Measurements from ENCODE around the gene GABRG3. TPM values are rescaled to one million over a fixed set of nuclear protein-coding genes. Genes with fewer than 3 reads are reported as not detected.

GABRG3 gene
- total RNA-seq, 2 experiments from 2014 or later: not detected

- peaks cover 9% of the 10 kb centered on the region for H3K9me3 Mint-ChIP-seq
- no peaks in the 10 kb centered on the region for H3K36me3 Mint-ChIP-seq
- no peak for DNase-seq
- no peaks in the 10 kb centered on the region for H3K4me1 Mint-ChIP-seq
- no peaks in the 10 kb centered on the region for H3K27me3 Mint-ChIP-seq
- no peak overlapping the region for H3K27ac Mint-ChIP-seq
- no peak overlapping the region for H3K4me3 Mint-ChIP-seq
These were observed 155.5 kb downstream of the GABRG3 start for GRCh38 chr15:27126449-27126848.

DNA sequence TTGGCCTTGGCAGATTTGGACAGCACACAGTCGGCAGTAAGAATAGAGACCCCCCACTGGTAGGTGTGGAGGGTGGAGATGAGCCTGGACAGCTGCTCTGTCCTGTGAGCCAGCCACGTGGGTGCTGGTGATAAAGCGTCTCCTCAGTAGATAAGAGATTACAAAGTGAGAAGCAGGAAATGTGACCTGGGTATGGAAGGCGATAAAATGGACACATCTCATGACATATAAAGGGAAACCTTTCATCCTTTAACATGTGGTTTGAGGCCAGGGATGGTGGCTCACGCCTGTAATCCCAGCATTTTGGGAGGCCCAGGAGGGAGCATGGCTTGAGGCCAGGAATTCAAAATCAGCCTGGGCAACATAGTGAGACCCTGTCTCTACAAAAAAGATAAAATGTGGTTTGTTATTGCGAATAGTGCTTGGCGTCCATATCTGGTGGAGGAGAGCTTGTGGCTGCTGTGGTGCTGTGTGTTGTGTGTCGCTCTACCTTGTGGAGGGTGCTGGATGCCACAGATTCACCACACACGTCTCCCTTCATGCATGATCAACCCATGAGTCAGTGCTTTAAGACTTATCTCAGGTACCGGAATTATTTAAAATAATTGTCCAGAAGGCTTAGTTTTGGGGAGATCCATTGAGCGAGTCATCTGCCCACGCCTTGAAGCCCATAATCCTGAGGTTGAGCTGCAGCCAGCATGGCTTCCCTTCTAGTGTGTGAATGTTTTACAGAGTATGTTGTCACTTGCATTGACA lies 157.0 kb downstream of the GABRG3 start:
- no peak for DNase-seq
- H3K27me3 Mint-ChIP-seq: no peaks in the 10 kb centered on the region
- no peak overlapping the region for H3K27ac Mint-ChIP-seq
- H3K36me3 Mint-ChIP-seq: no peaks in the 10 kb centered on the region
- no peak overlapping the region for H3K4me3 Mint-ChIP-seq
- H3K9me3 Mint-ChIP-seq: peaks cover 7% of the 10 kb centered on the region
- H3K4me1 Mint-ChIP-seq: no peaks in the 10 kb centered on the region

GRCh38 chr15:27133249-27133648 lies 162.3 kb downstream of the GABRG3 start:
- H3K27ac Mint-ChIP-seq: no peak overlapping the region
- no peaks in the 10 kb centered on the region for H3K9me3 Mint-ChIP-seq
- no peaks in the 10 kb centered on the region for H3K36me3 Mint-ChIP-seq
- no peaks in the 10 kb centered on the region for H3K4me1 Mint-ChIP-seq
- no peak overlapping the region for H3K4me3 Mint-ChIP-seq
- DNase-seq: no peak
- no peaks in the 10 kb centered on the region for H3K27me3 Mint-ChIP-seq

GRCh38 chr15:27134481-27134880 lies 163.5 kb downstream of the GABRG3 start:
- no peak overlapping the region for H3K4me3 Mint-ChIP-seq
- H3K27ac Mint-ChIP-seq: no peak overlapping the region
- no peaks in the 10 kb centered on the region for H3K36me3 Mint-ChIP-seq
- H3K9me3 Mint-ChIP-seq: no peaks in the 10 kb centered on the region
- no peaks in the 10 kb centered on the region for H3K27me3 Mint-ChIP-seq
- no peak for DNase-seq
- H3K4me1 Mint-ChIP-seq: no peaks in the 10 kb centered on the region

GRCh38 chr15:27135151-27135550 lies 164.2 kb downstream of the GABRG3 start:
- H3K4me1 Mint-ChIP-seq: no peaks in the 10 kb centered on the region
- H3K27me3 Mint-ChIP-seq: no peaks in the 10 kb centered on the region
- H3K4me3 Mint-ChIP-seq: no peak overlapping the region
- H3K27ac Mint-ChIP-seq: no peak overlapping the region
- DNase-seq: no peak
- H3K9me3 Mint-ChIP-seq: no peaks in the 10 kb centered on the region
- no peaks in the 10 kb centered on the region for H3K36me3 Mint-ChIP-seq

DNA sequence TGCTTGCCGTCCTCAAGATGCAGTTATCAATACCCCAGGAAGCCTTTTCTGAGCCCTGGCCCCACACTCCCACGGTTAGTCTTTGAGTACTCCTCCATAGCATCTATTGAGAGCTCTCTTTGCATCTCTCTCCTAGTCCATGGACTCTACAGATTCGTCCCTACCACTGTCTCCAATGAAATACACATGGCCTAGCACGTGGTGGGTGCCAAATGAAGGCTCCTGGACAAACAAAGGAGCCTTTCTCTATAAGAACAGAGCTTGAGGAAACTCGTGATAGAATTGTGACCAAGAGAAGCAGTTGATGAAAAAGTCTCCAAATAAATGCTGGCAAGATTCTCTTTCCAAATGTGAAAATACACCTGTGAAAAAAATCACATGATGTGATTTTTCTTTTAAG lies 166.1 kb downstream of the GABRG3 start:
- no peaks in the 10 kb centered on the region for H3K36me3 Mint-ChIP-seq
- H3K27ac Mint-ChIP-seq: no peak overlapping the region
- no peak overlapping the region for H3K4me3 Mint-ChIP-seq
- no peaks in the 10 kb centered on the region for H3K9me3 Mint-ChIP-seq
- H3K27me3 Mint-ChIP-seq: no peaks in the 10 kb centered on the region
- DNase-seq: no peak
- H3K4me1 Mint-ChIP-seq: no peaks in the 10 kb centered on the region

- H3K27me3 Mint-ChIP-seq: no peaks in the 10 kb centered on the region
- H3K27ac Mint-ChIP-seq: no peak overlapping the region
These were observed 194.6 kb downstream of the GABRG3 start for GRCh38 chr15:27165590-27165989.

DNA sequence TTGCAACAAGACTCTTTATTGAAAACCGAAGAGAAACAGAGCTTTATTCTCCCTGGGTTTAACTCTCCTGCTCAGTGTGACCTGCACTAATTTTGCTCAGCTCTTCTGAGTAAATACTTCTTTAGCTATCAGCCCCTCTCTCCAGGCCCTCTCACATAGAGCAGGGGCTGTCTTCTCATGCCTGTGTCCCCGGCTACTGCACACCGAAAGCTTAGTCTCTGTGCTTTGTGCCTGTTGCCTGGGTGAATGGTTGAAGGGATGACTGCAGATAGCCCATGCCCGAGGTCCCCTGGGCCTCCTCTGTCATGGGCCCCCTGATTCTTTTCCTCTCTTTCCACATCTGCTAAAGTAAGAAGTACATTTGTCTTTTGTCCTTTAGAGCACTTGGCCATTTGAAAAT lies 195.9 kb downstream of the GABRG3 start:
- no peak overlapping the region for H3K27ac Mint-ChIP-seq
- H3K9me3 Mint-ChIP-seq: peaks cover 5% of the 10 kb centered on the region
- no peaks in the 10 kb centered on the region for H3K27me3 Mint-ChIP-seq
- H3K36me3 Mint-ChIP-seq: no peaks in the 10 kb centered on the region
- H3K4me3 Mint-ChIP-seq: no peak overlapping the region
- DNase-seq: no peak
- no peaks in the 10 kb centered on the region for H3K4me1 Mint-ChIP-seq

More at GRCh38 chr15:27165590-27165989, 194.6 kb downstream of the GABRG3 start:
- DNase-seq: no peak
- Mint-ChIP-seq H3K9me3 (peaks cover 2% of the 10 kb centered on the region), H3K36me3 (no peaks in the 10 kb centered on the region), H3K4me3 (no peak overlapping the region), H3K4me1 (no peaks in the 10 kb centered on the region)

DNA sequence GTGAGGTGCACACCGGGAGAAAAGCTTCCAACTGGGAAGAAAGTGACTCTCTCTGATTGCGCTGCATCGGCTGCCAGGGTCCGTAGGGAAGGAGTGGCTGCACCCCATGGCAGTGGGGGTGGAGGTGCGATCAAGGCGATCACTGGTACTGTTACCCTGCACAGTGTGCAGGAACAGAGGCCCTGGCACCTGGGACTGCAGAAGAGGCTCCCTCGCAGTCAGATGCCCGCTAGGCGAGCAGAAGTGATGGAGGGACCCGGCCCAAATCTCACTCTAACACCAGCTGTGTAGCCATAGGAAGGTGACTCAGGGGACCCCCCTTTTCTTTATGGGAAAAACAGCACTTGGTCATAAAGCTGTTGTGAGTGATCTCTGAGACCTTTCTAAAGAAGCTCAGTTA lies 196.8 kb downstream of the GABRG3 start:
- Mint-ChIP-seq H3K4me3 (no peak overlapping the region), H3K27me3 (no peaks in the 10 kb centered on the region), H3K4me1 (no peaks in the 10 kb centered on the region), H3K9me3 (peaks cover 5% of the 10 kb centered on the region), H3K27ac (no peak overlapping the region), H3K36me3 (no peaks in the 10 kb centered on the region)
- DNase-seq: no peak

DNA sequence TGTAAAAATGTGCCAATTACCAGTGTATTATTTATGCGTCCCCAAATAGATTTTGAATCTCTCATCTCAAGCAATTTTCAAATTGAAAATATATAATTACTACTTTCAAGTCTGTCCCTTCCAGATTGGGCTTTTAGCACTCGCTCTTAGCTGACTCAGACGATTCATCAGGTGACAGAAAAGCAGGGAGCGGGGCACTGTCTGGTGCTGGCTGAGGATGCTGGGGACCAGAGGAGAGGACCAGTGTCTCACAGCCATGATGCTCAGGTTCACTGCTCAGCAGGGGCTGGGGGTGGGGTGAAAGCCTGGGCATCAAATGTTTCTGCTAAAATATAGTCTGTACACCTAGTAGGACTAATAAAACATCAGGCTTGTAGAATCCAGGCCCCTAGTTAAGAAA lies 199.9 kb downstream of the GABRG3 start:
- Mint-ChIP-seq H3K27me3 (no peaks in the 10 kb centered on the region), H3K36me3 (no peaks in the 10 kb centered on the region), H3K27ac (no peak overlapping the region), H3K4me1 (no peaks in the 10 kb centered on the region), H3K4me3 (no peak overlapping the region), H3K9me3 (peaks cover 5% of the 10 kb centered on the region)
- no peak for DNase-seq

DNA sequence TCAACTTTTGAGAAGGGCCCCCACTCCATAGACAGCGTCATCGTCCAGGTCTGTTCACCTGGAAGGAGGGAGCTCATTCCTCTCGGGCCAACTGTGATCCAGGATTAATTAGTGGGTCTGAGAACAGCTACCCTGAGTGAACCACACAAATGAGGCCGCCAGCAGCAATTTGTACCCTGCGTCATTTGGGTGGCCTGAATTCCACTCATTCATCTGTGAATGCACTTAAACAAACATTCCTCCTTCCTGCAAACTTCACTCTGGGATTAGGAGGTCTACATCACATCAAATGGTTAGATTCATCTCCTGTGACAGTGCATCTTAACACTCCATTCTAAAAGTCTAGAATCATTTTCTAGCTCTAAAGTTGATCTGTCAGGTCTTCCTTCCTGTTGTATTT lies 201.8 kb downstream of the GABRG3 start:
- DNase-seq: no peak
- Mint-ChIP-seq H3K4me3 (no peak overlapping the region), H3K9me3 (peaks cover 14% of the 10 kb centered on the region), H3K27me3 (no peaks in the 10 kb centered on the region), H3K4me1 (no peaks in the 10 kb centered on the region), H3K27ac (no peak overlapping the region), H3K36me3 (no peaks in the 10 kb centered on the region)

GRCh38 chr15:27175472-27176153 lies 204.6 kb downstream of the GABRG3 start:
- Mint-ChIP-seq H3K27me3 (no peaks in the 10 kb centered on the region), H3K27ac (no peak overlapping the region), H3K9me3 (peaks cover 14% of the 10 kb centered on the region), H3K4me1 (no peaks in the 10 kb centered on the region), H3K4me3 (no peak overlapping the region), H3K36me3 (no peaks in the 10 kb centered on the region)
- no peak for DNase-seq

- Mint-ChIP-seq H3K27ac (no peak overlapping the region), H3K4me1 (no peaks in the 10 kb centered on the region), H3K36me3 (no peaks in the 10 kb centered on the region), H3K9me3 (peaks cover 11% of the 10 kb centered on the region), H3K4me3 (no peak overlapping the region), H3K27me3 (no peaks in the 10 kb centered on the region)
- no peak for DNase-seq
These were observed 205.9 kb downstream of the GABRG3 start for GRCh38 chr15:27176785-27177406.

DNA sequence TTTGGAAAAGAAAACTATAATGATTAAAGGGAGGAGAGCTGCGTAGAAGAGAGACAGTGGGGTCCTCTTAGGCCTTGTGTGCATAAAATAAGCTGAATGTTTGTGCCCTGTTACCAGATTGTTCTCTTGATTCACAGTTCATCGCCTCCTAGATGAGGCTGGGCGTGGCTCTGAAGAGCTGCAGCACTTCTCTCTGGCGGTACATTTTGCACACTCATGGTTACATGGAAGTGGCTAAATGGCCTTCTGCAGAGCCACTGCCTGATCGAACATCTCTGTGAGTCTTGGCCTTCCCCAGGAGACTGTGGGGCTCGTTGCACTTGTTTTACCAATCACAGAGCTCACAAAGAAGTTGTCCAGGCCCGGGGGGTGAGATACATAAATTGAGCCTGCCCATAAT lies 208.8 kb downstream of the GABRG3 start:
- Mint-ChIP-seq H3K27me3 (no peaks in the 10 kb centered on the region), H3K27ac (no peak overlapping the region), H3K9me3 (peaks cover 9% of the 10 kb centered on the region), H3K4me3 (no peak overlapping the region), H3K36me3 (no peaks in the 10 kb centered on the region), H3K4me1 (no peaks in the 10 kb centered on the region)
- DNase-seq: no peak

DNA sequence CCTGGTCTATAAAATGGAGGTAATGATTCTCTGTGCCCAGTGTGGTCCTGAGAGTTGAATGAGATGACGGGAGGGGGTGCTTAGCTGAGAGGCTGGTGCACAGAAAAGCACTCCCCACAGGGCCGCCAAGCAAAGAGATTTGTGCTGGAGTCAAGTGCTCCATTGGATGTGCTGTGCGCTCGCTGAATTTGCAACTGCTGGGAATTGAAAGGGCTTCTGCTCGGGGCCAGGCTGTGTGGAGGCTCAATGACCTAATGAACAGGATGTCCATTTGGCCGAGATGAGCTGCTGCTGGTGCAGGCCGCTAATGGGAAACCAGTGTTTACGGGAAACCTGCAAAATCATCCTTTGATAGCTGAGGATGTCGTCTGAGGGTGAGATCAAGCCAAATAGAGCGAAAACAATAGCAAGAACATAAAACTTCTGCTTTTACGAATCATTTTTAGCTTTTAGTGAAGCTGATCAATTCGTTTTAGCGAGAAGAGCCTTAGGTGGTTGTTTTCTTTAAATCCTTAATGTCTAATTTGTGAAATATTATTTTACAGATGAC lies 211.7 kb downstream of the GABRG3 start:
- Mint-ChIP-seq H3K27me3 (no peaks in the 10 kb centered on the region), H3K9me3 (peaks cover 5% of the 10 kb centered on the region), H3K36me3 (no peaks in the 10 kb centered on the region), H3K4me3 (no peak overlapping the region), H3K4me1 (no peaks in the 10 kb centered on the region), H3K27ac (no peak overlapping the region)
- no peak for DNase-seq
